GM23338 (cell line): ENCODE data around the gene RBFOX1. TPM values are rescaled to one million over a fixed set of nuclear protein-coding genes. Genes with fewer than 3 reads are reported as not detected.

Experiments
- ATAC-seq: fragments of 200-7000 bp; cut with Tn5 transposase; 3 replicates; pipeline ENCODE4 v1.9.1; 2020
- DNase-seq: peaks from one replicate; pipeline ENCODE4 v3.0.0-alpha.2; 2015; ENCODE audit warnings: low spot score
- H2AFZ ChIP-seq: fragments of 200-600 bp; sonication (generic); 2 replicates; pipeline ENCODE4 v1.8.0; 2016; ENCODE audit warnings: antibody characterized with exemption, mild to moderate bottlenecking, moderate library complexity
- H3F3A ChIP-seq: fragments of 200-600 bp; sonication (generic); replicated peaks from 2 replicates; pipeline ENCODE4 v1.8.0; 2017; ENCODE audit warnings: antibody characterized with exemption, mixed run types, low read depth
- H3K27ac ChIP-seq: fragments of 200-600 bp; sonication (generic); 2 replicates; pipeline ENCODE4 v1.6.1; 2016; ENCODE audit warnings: low read depth
- H3K27me3 ChIP-seq: fragments of 200-600 bp; sonication (generic); 2 replicates; pipeline ENCODE4 v1.8.0; 2016; ENCODE audit warnings: mild to moderate bottlenecking, mixed run types, moderate library complexity; ENCODE audit not compliant: insufficient read depth
- H3K36me3 ChIP-seq: fragments of 200-600 bp; sonication (generic); 2 replicates; pipeline ENCODE4 v1.8.0; 2016; ENCODE audit warnings: mild to moderate bottlenecking; ENCODE audit not compliant: insufficient read depth
- H3K4me1 ChIP-seq: fragments of 200-600 bp; sonication (generic); 2 replicates; pipeline ENCODE4 v1.8.0; 2016; ENCODE audit warnings: mild to moderate bottlenecking, moderate library complexity; ENCODE audit not compliant: insufficient read depth
- H3K4me2 ChIP-seq: fragments of 200-600 bp; sonication (generic); 2 replicates; pipeline ENCODE4 v1.7.1; 2017; ENCODE audit warnings: mixed run types
- H3K4me3 ChIP-seq: fragments of 200-600 bp; sonication (generic); 2 replicates; pipeline ENCODE4 v1.6.1; 2016; ENCODE audit warnings: mixed run types
- H3K79me2 ChIP-seq: fragments of 200-600 bp; sonication (generic); replicated peaks from 2 replicates; pipeline ENCODE4 v1.8.0; 2017; ENCODE audit warnings: mild to moderate bottlenecking; ENCODE audit not compliant: insufficient read depth
- H3K9me2 ChIP-seq: fragments of 200-600 bp; sonication (generic); 2 replicates; pipeline ENCODE4 v1.8.0; 2017; ENCODE audit not compliant: insufficient read depth
- H4K20me1 ChIP-seq: fragments of 200-600 bp; sonication (generic); replicated peaks from 2 replicates; pipeline ENCODE4 v1.8.0; 2017; ENCODE audit warnings: mild to moderate bottlenecking; ENCODE audit not compliant: insufficient read depth
- H3K27ac Mint-ChIP-seq: 2 replicates; pipeline ENCODE4 v1.8.0; 2020; ENCODE audit warnings: inconsistent platforms, mild to moderate bottlenecking, moderate library complexity, mixed read lengths
- H3K27me3 Mint-ChIP-seq: 3 replicates; pipeline ENCODE4 v1.8.0; 2022; ENCODE audit warnings: low read depth, mild to moderate bottlenecking, moderate library complexity, mixed read lengths, inconsistent platforms; ENCODE audit not compliant: insufficient read depth, poor library complexity
- H3K36me3 Mint-ChIP-seq: 3 replicates; pipeline ENCODE4 v1.8.0; 2021; ENCODE audit warnings: low read depth, mild to moderate bottlenecking, inconsistent platforms, moderate library complexity, mixed read lengths
- H3K4me1 Mint-ChIP-seq: 3 replicates; pipeline ENCODE4 v1.8.0; 2020; ENCODE audit warnings: mild to moderate bottlenecking, inconsistent platforms, mixed read lengths
- H3K4me3 Mint-ChIP-seq: 3 replicates; pipeline ENCODE4 v1.8.0; 2021; ENCODE audit warnings: moderate library complexity, mild to moderate bottlenecking, inconsistent platforms, mixed read lengths
- H3K9me3 Mint-ChIP-seq: 3 replicates; pipeline ENCODE4 v1.8.0; 2020; ENCODE audit warnings: moderate library complexity, mild to moderate bottlenecking, inconsistent platforms, mixed read lengths
- CREB1 ChIP-seq: fragments of 250-450 bp; sonication (Bioruptor Pico); IDR thresholded peaks from 2 replicates; pipeline ENCODE4 v1.5.0; 2020; ENCODE audit warnings: low read depth, mild to moderate bottlenecking, moderate library complexity
- ETS1 ChIP-seq: IDR thresholded peaks from 2 replicates; pipeline ENCODE4 v1.6.1; 2016; ENCODE audit warnings: antibody characterized with exemption
- EZH2 ChIP-seq: fragments of 200-600 bp; sonication (generic); IDR thresholded peaks from one replicate; pipeline ENCODE4 v1.8.0; 2017; ENCODE audit warnings: antibody characterized with exemption, mild to moderate bottlenecking, low read depth; ENCODE audit not compliant: unreplicated experiment
- EZH2phosphoT487 ChIP-seq: fragments of 200-600 bp; sonication (generic); IDR thresholded peaks from one replicate; pipeline ENCODE4 v1.8.1; 2018; ENCODE audit warnings: antibody characterized with exemption; ENCODE audit not compliant: unreplicated experiment
- JUNB ChIP-seq: IDR thresholded peaks from one replicate; pipeline ENCODE4 v1.6.1; 2016; ENCODE audit warnings: antibody characterized with exemption; ENCODE audit not compliant: unreplicated experiment
- NANOG ChIP-seq: IDR thresholded peaks from 2 replicates; pipeline ENCODE4 v1.6.1; 2016; ENCODE audit warnings: antibody characterized with exemption, borderline replicate concordance
- POLR2AphosphoS5 ChIP-seq: IDR thresholded peaks from 2 replicates; pipeline ENCODE4 v1.6.1; 2016; ENCODE audit warnings: antibody characterized with exemption, low read depth
- STAT1 ChIP-seq: IDR thresholded peaks from one replicate; pipeline ENCODE4 v1.6.1; 2016; ENCODE audit warnings: antibody characterized with exemption; ENCODE audit not compliant: unreplicated experiment
- ZNF114 ChIP-seq: fragments of 250-450 bp; sonication (Bioruptor Pico); IDR thresholded peaks from 2 replicates; pipeline ENCODE4 v1.5.0; 2020; ENCODE audit warnings: mild to moderate bottlenecking, moderate library complexity
- ZNF331 ChIP-seq: fragments of 250-450 bp; sonication (Bioruptor Pico); IDR thresholded peaks from 2 replicates; pipeline ENCODE4 v1.5.0; 2020; ENCODE audit warnings: low read depth, mild to moderate bottlenecking, moderate library complexity
- ZNF462 ChIP-seq: fragments of 250-450 bp; sonication (Bioruptor Pico); IDR thresholded peaks from 2 replicates; pipeline ENCODE4 v1.5.0; 2020; ENCODE audit warnings: mild to moderate bottlenecking, moderate library complexity
- polyA plus RNA-seq: library from polyadenylated mRNA; unstranded; fragments of >200 nt; fragmentation: Nextera tagmentation; extraction: Ambion mirVana; gene quantifications from 2 replicates; pipeline ENCODE4 v1.2.1, GENCODE V29; 2016
- total RNA-seq: library from RNA; depleted of rRNA; stranded (reverse); fragments of >200 nt; shearing (Covaris generic); gene quantifications from 2 replicates; pipeline ENCODE4 v1.2.3, GENCODE V29; 2014
- TF ChIP-seq, protein P1 (sequence below), 2 experiments: fragments of 200-600 bp in 1 of 2; sonication (generic) in 1 of 2; conservative IDR thresholded peaks; 2 replicates each; pipeline versions ENCODE4 v1.5.1 to v1.6.1; 2016 to 2017; ENCODE audit warnings: antibody characterized with exemption in 2 of 2, low read depth in 2 of 2, mild to moderate bottlenecking in 2 of 2, moderate library complexity in 1 of 2
- TF ChIP-seq, protein P2 (sequence below): IDR thresholded peaks from one replicate; pipeline ENCODE4 v1.6.1; 2018; ENCODE audit warnings: antibody characterized with exemption; ENCODE audit not compliant: unreplicated experiment

The RBFOX1 gene
- total and polyA plus RNA-seq, 2 experiments from 2014 or later = 2.5 to 3.6 TPM

- Mint-ChIP-seq H3K36me3 (no peaks in the 10 kb centered on the region), H3K9me3 (peaks cover 5% of the 10 kb centered on the region; the same call in 2 of the 3 replicates)
Observed at GRCh38 chr16:7377231-7377630, 44.6 kb downstream of the RBFOX1 start.

More at GRCh38 chr16:7377231-7377630, 44.6 kb downstream of the RBFOX1 start:
- H4K20me1 ChIP-seq = no peaks in the 10 kb centered on the region
- no peak for TF ChIP-seq ZNF114 (CRISPR knock-in tag)
- no peak for TF ChIP-seq EZH2
- no peak for TF ChIP-seq STAT1
- TF ChIP-seq CREB1 (CRISPR knock-in tag) = no peak
- TF ChIP-seq NANOG = no peak
- TF ChIP-seq ZNF462 (CRISPR knock-in tag) = no peak
- no peak for TF ChIP-seq ZNF331 (CRISPR knock-in tag)
- no peak for TF ChIP-seq EZH2phosphoT487
- TF ChIP-seq ETS1 = no peak
- TF ChIP-seq, protein P1, sequence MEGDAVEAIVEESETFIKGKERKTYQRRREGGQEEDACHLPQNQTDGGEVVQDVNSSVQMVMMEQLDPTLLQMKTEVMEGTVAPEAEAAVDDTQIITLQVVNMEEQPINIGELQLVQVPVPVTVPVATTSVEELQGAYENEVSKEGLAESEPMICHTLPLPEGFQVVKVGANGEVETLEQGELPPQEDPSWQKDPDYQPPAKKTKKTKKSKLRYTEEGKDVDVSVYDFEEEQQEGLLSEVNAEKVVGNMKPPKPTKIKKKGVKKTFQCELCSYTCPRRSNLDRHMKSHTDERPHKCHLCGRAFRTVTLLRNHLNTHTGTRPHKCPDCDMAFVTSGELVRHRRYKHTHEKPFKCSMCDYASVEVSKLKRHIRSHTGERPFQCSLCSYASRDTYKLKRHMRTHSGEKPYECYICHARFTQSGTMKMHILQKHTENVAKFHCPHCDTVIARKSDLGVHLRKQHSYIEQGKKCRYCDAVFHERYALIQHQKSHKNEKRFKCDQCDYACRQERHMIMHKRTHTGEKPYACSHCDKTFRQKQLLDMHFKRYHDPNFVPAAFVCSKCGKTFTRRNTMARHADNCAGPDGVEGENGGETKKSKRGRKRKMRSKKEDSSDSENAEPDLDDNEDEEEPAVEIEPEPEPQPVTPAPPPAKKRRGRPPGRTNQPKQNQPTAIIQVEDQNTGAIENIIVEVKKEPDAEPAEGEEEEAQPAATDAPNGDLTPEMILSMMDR (conservative IDR thresholded peaks at IDR 0.05; ENCODE audit: low read depth in 2 of 2) = no peak
- TF ChIP-seq POLR2AphosphoS5 = no peak
- TF ChIP-seq JUNB = no peak
- TF ChIP-seq, protein P2, sequence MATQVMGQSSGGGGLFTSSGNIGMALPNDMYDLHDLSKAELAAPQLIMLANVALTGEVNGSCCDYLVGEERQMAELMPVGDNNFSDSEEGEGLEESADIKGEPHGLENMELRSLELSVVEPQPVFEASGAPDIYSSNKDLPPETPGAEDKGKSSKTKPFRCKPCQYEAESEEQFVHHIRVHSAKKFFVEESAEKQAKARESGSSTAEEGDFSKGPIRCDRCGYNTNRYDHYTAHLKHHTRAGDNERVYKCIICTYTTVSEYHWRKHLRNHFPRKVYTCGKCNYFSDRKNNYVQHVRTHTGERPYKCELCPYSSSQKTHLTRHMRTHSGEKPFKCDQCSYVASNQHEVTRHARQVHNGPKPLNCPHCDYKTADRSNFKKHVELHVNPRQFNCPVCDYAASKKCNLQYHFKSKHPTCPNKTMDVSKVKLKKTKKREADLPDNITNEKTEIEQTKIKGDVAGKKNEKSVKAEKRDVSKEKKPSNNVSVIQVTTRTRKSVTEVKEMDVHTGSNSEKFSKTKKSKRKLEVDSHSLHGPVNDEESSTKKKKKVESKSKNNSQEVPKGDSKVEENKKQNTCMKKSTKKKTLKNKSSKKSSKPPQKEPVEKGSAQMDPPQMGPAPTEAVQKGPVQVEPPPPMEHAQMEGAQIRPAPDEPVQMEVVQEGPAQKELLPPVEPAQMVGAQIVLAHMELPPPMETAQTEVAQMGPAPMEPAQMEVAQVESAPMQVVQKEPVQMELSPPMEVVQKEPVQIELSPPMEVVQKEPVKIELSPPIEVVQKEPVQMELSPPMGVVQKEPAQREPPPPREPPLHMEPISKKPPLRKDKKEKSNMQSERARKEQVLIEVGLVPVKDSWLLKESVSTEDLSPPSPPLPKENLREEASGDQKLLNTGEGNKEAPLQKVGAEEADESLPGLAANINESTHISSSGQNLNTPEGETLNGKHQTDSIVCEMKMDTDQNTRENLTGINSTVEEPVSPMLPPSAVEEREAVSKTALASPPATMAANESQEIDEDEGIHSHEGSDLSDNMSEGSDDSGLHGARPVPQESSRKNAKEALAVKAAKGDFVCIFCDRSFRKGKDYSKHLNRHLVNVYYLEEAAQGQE = no peak
- Mint-ChIP-seq H3K27ac (no peak overlapping the region), H3K4me3 (no peak overlapping the region), H3K27me3 (no peaks in the 10 kb centered on the region), H3K4me1 (no peaks in the 10 kb centered on the region)
- H3K36me3 ChIP-seq = peaks cover 3% of the 10 kb centered on the region; the same call in 1 of the 2 replicates
- H3K79me2 ChIP-seq = no peaks in the 10 kb centered on the region
- no peak overlapping the region for H3K4me2 ChIP-seq
- no peaks in the 10 kb centered on the region for H3K4me1 ChIP-seq
- no peak overlapping the region for H2AFZ ChIP-seq
- no peak overlapping the region for H3K4me3 ChIP-seq
- no peaks in the 10 kb centered on the region for H3K9me2 ChIP-seq
- no peaks in the 10 kb centered on the region for H3F3A ChIP-seq
- no peak for ATAC-seq
- no peaks in the 10 kb centered on the region for H3K27me3 ChIP-seq
- DNase-seq = no peak
- H3K27ac ChIP-seq = no peak overlapping the region
